Left renal cortex interstitium (tissue), 4 donors: ENCODE data around the gene CXorf49. TPM values are rescaled to one million over a fixed set of nuclear protein-coding genes. Genes with fewer than 3 reads are reported as not detected.
"Not testable (repeated sequence)": the region's sequence is repeated elsewhere in the genome, so short reads cannot be mapped to it uniquely, and the experiment has no call there.

Experiments
- DNase-seq, 4 donors: peaks; one replicate each; pipeline ENCODE4 v3.0.0-alpha.2; 2013; ENCODE audit warnings: low read depth in 4 of 4, low spot score in 2 of 4, missing footprints in 1 of 4
- polyA plus RNA-seq, 4 donors: library from polyadenylated mRNA; unstranded; fragments of 120-200 nt; gene quantifications; one replicate each; pipeline ENCODE4 v1.2.1, GENCODE V29; 2013; ENCODE audit not compliant: insufficient read length in 4 of 4

The CXorf49 gene
- not detected for polyA plus RNA-seq

GRCh38 chrX:71718185-71718584, at the start of gene CXorf49:
TSS of gene CXorf49 (minus strand) at chrX:71718285. CDS start at chrX:71718151, 134 bp downstream.
- DNase-seq, result not testable (repeated sequence)

- not testable (repeated sequence) for DNase-seq
Observed at GRCh38 chrX:71767134-71767533, 49.0 kb upstream of the CXorf49 start.

DNA sequence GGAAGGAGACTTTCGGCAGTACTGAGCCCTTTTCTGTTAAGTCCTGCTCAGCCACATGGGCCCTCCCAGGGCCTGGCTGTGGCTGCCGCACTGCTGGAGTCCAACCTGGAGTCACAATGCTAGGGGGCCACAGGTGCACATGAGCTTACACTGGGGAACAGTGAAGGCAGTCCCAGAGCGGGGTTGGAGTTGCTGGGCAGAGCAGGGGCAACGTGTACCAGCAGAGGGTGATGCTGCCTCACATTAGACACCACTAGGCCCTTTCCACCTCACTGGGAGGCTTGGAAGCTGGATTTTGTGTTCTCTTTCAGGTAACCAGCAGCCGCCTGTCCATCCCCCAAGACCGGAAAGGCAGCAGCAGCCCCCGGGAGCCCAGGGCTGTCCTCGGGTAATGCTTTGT, 47.5 kb upstream of the CXorf49 start:
- DNase-seq, result not testable (repeated sequence)

- not testable (repeated sequence) for DNase-seq
Observed at GRCh38 chrX:71764832-71765231, 46.7 kb upstream of the CXorf49 start.

DNA sequence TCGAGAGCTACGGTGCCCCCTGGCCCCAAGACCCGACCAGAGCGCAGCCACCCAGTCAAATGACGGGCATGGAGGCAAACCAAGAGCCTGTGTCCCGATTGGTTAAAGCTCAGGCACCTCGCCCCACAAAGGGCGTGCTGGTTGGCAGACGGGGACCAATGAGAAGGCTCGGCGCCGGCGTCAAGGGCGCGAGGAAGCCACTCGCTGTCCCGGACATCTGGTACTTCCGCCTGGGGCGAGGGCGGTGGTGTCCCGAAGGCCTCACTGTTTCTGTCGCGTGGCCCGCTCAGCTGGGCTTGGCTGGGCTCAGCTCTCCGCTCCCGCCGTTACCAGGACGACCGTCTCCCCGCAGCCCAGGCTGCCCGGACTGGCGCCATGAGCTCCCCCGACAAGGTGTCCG, 45.0 kb upstream of the CXorf49 start, which contains the start of gene CXorf49B:
CXorf49B (plus strand) TSS at position 301 of the 400 bp plus-strand sequence; CDS start at position 376, 75 bp downstream.
- not testable (repeated sequence) for DNase-seq

DNA sequence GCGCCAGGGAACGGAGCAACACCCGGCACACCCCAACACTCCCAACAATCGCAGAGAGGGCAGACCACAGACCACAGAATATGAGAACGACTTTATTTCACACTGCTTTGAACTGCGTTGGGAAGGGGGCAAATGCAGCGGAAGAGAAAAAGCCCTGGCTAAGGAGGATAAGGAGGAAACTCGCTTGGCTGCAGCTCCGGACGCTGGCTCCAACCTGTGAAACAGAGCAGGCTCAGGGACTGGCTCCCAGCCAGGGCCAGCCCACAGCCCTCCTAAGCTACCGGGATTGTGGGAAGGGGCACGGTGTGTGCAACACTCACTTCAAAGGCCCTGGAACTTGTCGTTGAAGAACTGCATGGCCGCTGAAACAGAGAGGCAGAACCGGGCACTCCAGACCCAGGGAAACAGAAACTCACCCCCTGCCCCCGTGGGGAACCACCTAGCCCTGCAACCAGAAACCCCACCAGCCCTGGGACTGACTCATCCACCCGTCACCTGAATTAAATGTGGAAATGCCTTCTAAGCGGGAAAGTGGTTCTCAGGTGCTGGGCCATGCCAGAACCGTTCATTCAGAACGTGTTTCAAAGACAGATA, 42.7 kb upstream of the CXorf49 start:
- not testable (repeated sequence) for DNase-seq

DNA sequence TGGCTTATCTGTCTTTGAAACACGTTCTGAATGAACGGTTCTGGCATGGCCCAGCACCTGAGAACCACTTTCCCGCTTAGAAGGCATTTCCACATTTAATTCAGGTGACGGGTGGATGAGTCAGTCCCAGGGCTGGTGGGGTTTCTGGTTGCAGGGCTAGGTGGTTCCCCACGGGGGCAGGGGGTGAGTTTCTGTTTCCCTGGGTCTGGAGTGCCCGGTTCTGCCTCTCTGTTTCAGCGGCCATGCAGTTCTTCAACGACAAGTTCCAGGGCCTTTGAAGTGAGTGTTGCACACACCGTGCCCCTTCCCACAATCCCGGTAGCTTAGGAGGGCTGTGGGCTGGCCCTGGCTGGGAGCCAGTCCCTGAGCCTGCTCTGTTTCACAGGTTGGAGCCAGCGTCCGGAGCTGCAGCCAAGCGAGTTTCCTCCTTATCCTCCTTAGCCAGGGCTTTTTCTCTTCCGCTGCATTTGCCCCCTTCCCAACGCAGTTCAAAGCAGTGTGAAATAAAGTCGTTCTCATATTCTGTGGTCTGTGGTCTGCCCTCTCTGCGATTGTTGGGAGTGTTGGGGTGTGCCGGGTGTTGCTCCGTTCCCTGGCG, 2.3 kb upstream of the CXorf49 start:
- not testable (repeated sequence) for DNase-seq

DNA sequence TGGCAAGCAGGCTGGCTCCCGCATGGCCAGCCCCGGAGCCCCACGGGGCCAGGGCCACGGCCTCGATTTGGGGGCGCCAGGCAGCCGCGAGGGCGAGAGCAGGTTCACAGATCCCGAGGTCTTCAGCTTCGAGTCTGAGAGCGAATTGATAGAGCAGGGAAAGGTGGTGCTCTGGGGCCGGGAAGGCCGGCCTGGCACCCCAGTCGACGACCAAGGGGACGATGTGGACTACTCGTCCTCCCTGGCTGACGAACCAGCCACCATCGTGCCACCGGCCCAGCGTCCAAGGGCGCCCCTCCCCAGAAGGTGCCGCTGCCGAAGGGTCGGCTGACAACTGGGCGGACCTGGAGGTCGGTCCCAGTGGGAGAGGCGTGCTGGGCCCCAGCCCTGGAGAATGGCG, 1.1 kb upstream of the CXorf49 start:
- not testable (repeated sequence) for DNase-seq

- DNase-seq, result not testable (repeated sequence)
Observed at GRCh38 chrX:71716323-71716722, 1.8 kb downstream of the CXorf49 start.

GRCh38 chrX:71715551-71715950, 2.5 kb downstream of the CXorf49 start:
- DNase-seq, result not testable (repeated sequence)

DNA sequence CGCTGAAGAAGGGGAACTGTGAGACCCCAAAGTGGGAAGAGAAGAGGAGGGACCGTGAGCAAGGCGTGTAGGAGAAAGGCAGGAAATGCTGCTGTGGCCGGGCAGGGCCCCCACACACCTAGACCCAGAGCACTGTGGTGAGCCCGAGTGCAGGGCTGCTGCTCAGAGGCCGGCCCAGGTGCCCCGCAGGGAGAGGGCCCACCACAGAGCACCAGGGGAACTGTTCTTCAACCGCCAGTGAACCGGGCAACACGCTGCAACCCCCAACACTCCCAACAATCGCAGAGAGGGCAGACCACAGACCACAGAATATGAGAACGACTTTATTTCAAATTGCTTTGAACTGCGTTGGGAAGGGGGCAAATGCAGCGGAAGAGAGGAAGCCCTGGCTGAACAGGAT, 4.0 kb downstream of the CXorf49 start:
- DNase-seq, result not testable (repeated sequence)

- DNase-seq, result not testable (repeated sequence)
Observed at GRCh38 chrX:71702853-71703252, 15.2 kb downstream of the CXorf49 start.

GRCh38 chrX:71699023-71699344, 19.1 kb downstream of the CXorf49 start:
- DNase-seq, result not testable (repeated sequence)

- not testable (repeated sequence) for DNase-seq
Observed at GRCh38 chrX:71698299-71699022, 19.6 kb downstream of the CXorf49 start.

DNA sequence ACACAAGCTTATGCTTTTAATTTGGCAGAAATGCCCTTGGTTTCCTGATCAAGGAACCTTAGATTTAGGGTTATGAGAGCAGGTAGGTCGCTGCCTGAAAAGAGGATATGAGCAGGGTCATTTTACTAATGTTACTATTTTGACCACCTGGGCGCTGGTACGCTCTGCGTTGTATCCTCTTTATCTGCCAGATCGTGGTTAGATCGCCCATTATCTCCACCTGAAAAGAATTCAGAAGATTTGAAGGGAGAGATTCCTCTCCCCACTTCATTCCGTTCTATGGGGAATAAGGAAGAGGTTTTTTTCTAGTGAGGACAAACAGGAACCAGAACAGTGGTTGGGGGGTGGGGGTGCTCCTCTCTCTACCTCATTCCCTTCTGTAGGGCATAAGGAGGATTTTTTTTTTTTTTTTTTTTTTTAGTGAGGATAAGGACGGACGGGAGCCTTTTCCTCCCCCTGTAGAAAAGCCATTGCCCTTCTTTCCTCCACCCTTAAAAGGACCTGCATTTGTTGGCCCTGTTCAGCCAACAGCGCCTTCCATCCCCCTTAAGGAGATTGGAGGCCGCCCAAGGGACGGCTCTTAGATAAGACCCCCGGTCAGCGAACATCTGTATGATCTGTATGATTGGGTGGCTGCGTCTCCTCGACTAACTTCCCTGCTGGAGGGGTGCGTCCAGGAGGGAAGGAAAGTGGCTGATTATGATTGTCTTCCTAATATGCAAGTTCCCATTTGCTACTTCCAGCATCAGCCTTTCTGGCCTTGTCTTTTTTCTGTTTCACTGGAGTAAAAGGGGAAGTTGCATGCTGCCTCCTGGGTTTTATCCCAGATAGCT, 20.4 kb downstream of the CXorf49 start:
- not testable (repeated sequence) for DNase-seq

GRCh38 chrX:71696641-71697465, 21.2 kb downstream of the CXorf49 start:
- not testable (repeated sequence) for DNase-seq

DNA sequence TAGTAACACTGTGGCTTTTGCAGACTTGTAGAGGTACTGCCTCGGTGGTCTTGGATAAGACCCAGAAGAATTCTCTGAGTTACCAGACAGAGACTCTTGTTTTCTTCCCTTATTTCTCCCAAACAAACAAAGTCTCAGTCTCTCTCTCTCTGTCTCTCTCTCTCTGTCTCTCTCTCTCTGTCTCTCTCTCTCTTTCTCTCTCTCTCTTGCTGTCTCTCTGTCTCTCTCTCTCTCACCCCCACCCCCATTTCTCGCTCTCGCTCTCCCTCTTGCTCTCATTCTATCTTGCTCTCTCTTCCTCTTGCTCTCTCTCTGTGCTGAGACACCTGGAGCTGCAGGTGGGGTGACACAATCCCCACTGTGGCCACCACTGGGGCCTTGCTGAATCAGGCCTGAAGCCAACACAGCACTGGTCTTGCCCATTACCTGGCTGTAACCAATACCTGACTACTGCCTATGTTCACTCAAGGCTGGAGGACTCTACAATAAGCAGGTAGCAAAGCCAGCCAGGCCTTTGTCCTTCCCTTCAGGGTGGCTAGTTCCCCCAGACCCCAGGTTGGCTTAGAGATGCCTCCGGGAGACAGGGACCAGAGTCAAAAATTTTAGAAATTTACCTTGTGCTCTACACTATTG, 38.4 kb downstream of the CXorf49 start:
- no peak for DNase-seq

DNA sequence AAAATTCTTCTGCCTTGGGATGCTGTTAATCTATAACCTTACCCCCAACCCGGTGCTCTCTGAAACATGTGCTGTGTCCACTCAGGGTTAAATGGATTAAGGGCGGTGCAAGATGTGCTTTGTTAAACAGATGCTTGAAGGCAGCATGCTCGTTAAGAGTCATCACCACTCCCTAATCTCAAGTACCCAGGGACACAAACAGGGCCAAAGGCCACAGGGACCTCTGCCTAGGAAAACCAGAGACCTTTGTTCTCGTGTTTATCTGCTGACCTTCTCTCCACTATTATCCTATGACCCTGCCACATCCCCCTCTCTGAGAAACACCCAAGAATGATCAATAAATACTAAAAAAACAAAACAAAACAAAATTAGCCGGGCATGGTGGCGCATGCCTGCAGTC, 40.9 kb downstream of the CXorf49 start:
- not testable (repeated sequence) for DNase-seq

DNA sequence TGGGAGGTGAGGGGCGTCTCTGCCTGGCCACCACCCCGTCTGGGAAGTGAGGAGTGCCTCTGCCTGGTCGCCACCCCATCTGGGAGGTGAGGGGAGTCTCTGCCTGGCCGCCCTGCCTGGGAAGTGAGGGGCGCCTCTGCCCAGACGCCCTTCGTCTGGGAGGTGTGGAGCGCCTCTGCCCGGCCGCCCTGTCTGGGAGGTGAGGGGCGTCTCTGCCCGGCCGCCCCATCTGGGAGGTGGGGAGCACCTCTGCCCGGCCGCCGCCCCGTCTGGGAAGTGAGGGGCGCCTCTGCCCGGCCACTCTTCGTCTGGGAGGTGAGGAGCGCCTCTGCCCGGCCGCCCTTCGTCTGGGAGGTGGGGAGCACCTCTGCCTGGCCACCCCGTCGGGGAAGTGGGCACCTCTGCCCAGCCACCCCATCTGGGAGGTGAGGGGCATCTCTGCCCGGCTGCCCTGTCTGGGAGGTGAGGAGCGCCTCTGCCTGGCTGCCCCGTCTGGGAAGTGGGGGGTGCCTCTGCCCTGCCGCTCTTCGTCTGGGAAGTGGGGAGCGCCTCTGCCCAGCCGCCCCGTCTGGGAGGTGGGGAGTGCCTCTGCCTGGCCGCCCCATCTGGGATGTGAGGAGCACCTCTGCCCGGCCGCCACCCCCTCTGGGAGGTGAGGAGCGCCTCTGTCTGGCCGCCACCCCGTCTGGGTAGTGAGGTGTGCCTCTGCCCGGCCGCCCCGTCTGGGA, 41.9 kb downstream of the CXorf49 start:
- not testable (repeated sequence) for DNase-seq
